Sigmoid colon (tissue), 4 donors: ENCODE results near the gene PBX2.
A peak's percentile ranks its signal among the peaks of the same experiment; 100 is the strongest.

ENCODE experiments used
- POLR2A ChIP-seq, 2 donors: fragments of 450-650 bp; IDR thresholded peaks; one replicate each; pipeline ENCODE4 v1.6.1; 2016; ENCODE audit warnings: antibody characterized with exemption in 2 of 2, mild to moderate bottlenecking in 2 of 2, moderate library complexity in 2 of 2
- POLR2AphosphoS5 ChIP-seq, 4 donors: sonication (generic); formaldehyde crosslinking; IDR thresholded peaks; one replicate each; pipeline ENCODE4 v1.6.1; 2017; ENCODE audit warnings: antibody characterized with exemption in 4 of 4

DNA sequence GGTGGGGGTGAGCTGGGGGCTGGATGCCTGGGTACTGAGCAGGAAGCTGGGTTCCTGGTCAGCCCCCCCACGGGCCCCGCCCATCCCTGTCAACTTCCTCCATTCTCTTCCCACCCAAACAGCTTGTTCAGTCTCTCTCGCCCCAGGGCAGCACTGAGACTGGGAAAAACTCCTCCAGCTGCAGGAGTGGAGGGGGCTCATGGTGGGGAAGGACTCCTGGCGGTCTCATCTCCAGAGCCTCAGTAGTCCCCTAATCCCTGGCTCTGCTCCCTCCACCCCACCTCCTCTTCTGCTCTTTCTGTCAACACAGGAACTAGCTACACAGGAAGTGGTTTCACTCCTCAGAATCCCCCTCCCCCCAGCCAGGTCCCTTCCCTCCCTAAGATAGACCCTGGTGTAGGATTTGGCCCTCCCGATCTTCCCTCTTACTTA lies 2.6 kb upstream of the PBX2 start, which contains the start of gene GPSM3:
- TF ChIP-seq POLR2A (IDR thresholded peaks at IDR 0.05) (peak in 1 of 2 donors; percentile 29), POLR2AphosphoS5 (IDR thresholded peaks at IDR 0.05) (peak in 1 of 4 donors; percentile 6)
